ENCODE measurements around the gene ITGB7.

- no peak for TF ChIP-seq CTCF (IDR thresholded peaks at IDR 0.05; ENCODE audit: low read depth, low read length)
- TF ChIP-seq EZH2phosphoT487 (IDR thresholded peaks at IDR 0.05; ENCODE audit: low read depth) = no peak
These were observed 56.0 kb downstream of the ITGB7 start for GRCh38 chr12:53151039-53151438.

Measured in OCI-LY3 (cell line).